ENCODE measurements around the gene RPTOR.

RPTOR gene

GRCh38 chr17:80893604-80894438 is 349.2 kb downstream of the RPTOR start:
- TF ChIP-seq CTCF (IDR thresholded peaks at IDR 0.05; ENCODE audit: low read depth, low read length), result no peak
- no peak overlapping the region for H3K4me3 ChIP-seq (ENCODE audit: low read depth, low read length)

- 0 out of 2 replicates have a peak, but pooled peaks have one; percentile 12 for TF ChIP-seq CTCF (IDR thresholded peaks at IDR 0.05; ENCODE audit: low read depth, low read length)
- H3K4me3 ChIP-seq (ENCODE audit: low read depth, low read length), result no peak overlapping the region
These were observed 349.7 kb downstream of the RPTOR start for GRCh38 chr17:80894439-80894721.

GRCh38 chr17:80894726-80895125 is 350.1 kb downstream of the RPTOR start:
- no peak for TF ChIP-seq CTCF (IDR thresholded peaks at IDR 0.05; ENCODE audit: low read depth, low read length)

GRCh38 chr17:80895366-80895765 is 350.7 kb downstream of the RPTOR start:
- no peak overlapping the region for H3K4me3 ChIP-seq (ENCODE audit: low read depth, low read length)
- TF ChIP-seq CTCF (IDR thresholded peaks at IDR 0.05; ENCODE audit: low read depth, low read length), result no peak

More at GRCh38 chr17:80894726-80895125, 350.1 kb downstream of the RPTOR start:
- H3K4me3 ChIP-seq (ENCODE audit: low read depth, low read length), result no peak overlapping the region

GRCh38 chr17:80898716-80899115 is 354.1 kb downstream of the RPTOR start:
- H3K4me3 ChIP-seq (ENCODE audit: low read depth, low read length), result no peak overlapping the region
- no peak for TF ChIP-seq CTCF (IDR thresholded peaks at IDR 0.05; ENCODE audit: low read depth, low read length)

GRCh38 chr17:80899402-80900268 is 355.0 kb downstream of the RPTOR start:
- peak; percentile 84 for TF ChIP-seq CTCF (IDR thresholded peaks at IDR 0.05; ENCODE audit: low read depth, low read length)
- no peak overlapping the region for H3K4me3 ChIP-seq (ENCODE audit: low read depth, low read length)

- no peak overlapping the region for H3K4me3 ChIP-seq (ENCODE audit: low read depth, low read length)
- no peak for TF ChIP-seq CTCF (IDR thresholded peaks at IDR 0.05; ENCODE audit: low read depth, low read length)
These were observed 356.7 kb downstream of the RPTOR start for GRCh38 chr17:80901319-80901718.
